ENCODE results near the gene JPH2.

- TF ChIP-seq POLR2A (IDR thresholded peaks at IDR 0.05; ENCODE audit: low read depth, low read length) (no peak), POLR2AphosphoS5 (IDR thresholded peaks at IDR 0.05; ENCODE audit: low read depth, low read length) (no peak)
These were observed 33.3 kb downstream of the JPH2 start for GRCh38 chr20:44153636-44154043.
